HG03354 (cell line): ENCODE data around the gene AQP12B.
"Not testable (repeated sequence)": the region's sequence is repeated elsewhere in the genome, so short reads cannot be mapped to it uniquely, and the experiment has no call there.

ENCODE experiments used
- ATAC-seq: cut with Tn5 transposase; IDR thresholded peaks from one replicate; pipeline ENCODE4 v1.9.1; 2021; ENCODE audit warnings: mild to moderate bottlenecking; ENCODE audit not compliant: unreplicated experiment, poor library complexity, severe bottlenecking

Gene AQP12B

GRCh38 chr2:240686460-240686859, 3.8 kb upstream of the AQP12B start:
- no peak for ATAC-seq

GRCh38 chr2:240685771-240686371, 3.2 kb upstream of the AQP12B start:
- ATAC-seq, result no peak

- ATAC-seq, result not testable (repeated sequence)
Observed at GRCh38 chr2:240683980-240684728, 1.5 kb upstream of the AQP12B start.

GRCh38 chr2:240683329-240683979, 769 bp upstream of the AQP12B start:
- ATAC-seq, result not testable (repeated sequence)

GRCh38 chr2:240680185-240680584, 2.5 kb downstream of the AQP12B start:
- not testable (repeated sequence) for ATAC-seq

- ATAC-seq, result not testable (repeated sequence)
Observed at GRCh38 chr2:240678909-240679308, 3.8 kb downstream of the AQP12B start.

GRCh38 chr2:240678043-240678442, 4.6 kb downstream of the AQP12B start:
- not testable (repeated sequence) for ATAC-seq

- not testable (repeated sequence) for ATAC-seq
Observed at GRCh38 chr2:240675345-240675744, 7.3 kb downstream of the AQP12B start.

- not testable (repeated sequence) for ATAC-seq
Observed at GRCh38 chr2:240674461-240675184, 8.1 kb downstream of the AQP12B start.

- ATAC-seq, result no peak
Observed at GRCh38 chr2:240672701-240673190, 9.9 kb downstream of the AQP12B start.

- no peak for ATAC-seq
Observed at GRCh38 chr2:240672076-240672700, 10.5 kb downstream of the AQP12B start.

GRCh38 chr2:240670950-240671349, 11.7 kb downstream of the AQP12B start:
- ATAC-seq, result no peak

- no peak for ATAC-seq
Observed at GRCh38 chr2:240670402-240670801, 12.3 kb downstream of the AQP12B start.

- ATAC-seq, result no peak
Observed at GRCh38 chr2:240664622-240665021, 18.1 kb downstream of the AQP12B start.

GRCh38 chr2:240663546-240664190, 19.0 kb downstream of the AQP12B start:
- no peak for ATAC-seq

GRCh38 chr2:240662681-240663080, 20.0 kb downstream of the AQP12B start:
- ATAC-seq, result no peak

- ATAC-seq, result not testable (repeated sequence)
Observed at GRCh38 chr2:240659883-240660282, 22.8 kb downstream of the AQP12B start.

GRCh38 chr2:240655931-240656886, 26.5 kb downstream of the AQP12B start:
- no peak for ATAC-seq
